ENCODE data around the gene FLOT1. TPM values are rescaled to one million over a fixed set of nuclear protein-coding genes. Genes with fewer than 3 reads are reported as not detected.

Gene FLOT1
- total RNA-seq, 1 donor from 2014 or later, result 77.6 TPM

DNA sequence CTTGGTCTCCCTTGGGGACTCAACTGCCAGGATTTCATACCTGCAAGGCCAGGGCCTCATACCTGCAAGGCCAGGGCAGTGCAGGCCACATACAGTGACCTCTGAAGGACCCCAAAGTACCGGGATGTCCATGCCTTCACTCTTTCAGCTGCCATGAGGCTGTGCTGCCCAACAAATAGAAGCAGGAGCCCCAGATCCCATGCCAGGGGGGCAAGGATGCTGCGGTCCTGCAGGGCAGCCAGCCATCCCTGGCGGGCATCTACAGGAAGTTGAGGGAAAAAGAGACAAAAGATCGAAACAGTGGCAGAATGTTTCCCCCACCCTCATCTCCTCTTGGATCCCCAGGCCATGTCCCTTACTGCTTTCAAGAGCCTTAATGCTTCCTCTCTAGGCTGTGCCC lies 52.5 kb downstream of the FLOT1 start:
- H3K27ac ChIP-seq (ENCODE audit: low read depth, low read length), result peak overlapping the region; percentile 86
- Mint-ChIP-seq H3K36me3 (ENCODE audit: low read depth, unreplicated experiment) (peaks cover 9% of the 10 kb centered on the region), H3K27me3 (ENCODE audit: low read depth, unreplicated experiment) (no peaks in the 10 kb centered on the region), H3K4me1 (ENCODE audit: low read depth, unreplicated experiment) (peaks cover 37% of the 10 kb centered on the region), H3K4me3 (ENCODE audit: unreplicated experiment) (peak overlapping the region; percentile 89), H3K27ac (ENCODE audit: unreplicated experiment) (peak overlapping the region; percentile 92), H3K9me3 (ENCODE audit: unreplicated experiment) (peaks cover 2% of the 10 kb centered on the region)
- no peak for TF ChIP-seq EZH2 (IDR thresholded peaks at IDR 0.05; ENCODE audit: insufficient read depth, low read length)
- TF ChIP-seq, protein P1, sequence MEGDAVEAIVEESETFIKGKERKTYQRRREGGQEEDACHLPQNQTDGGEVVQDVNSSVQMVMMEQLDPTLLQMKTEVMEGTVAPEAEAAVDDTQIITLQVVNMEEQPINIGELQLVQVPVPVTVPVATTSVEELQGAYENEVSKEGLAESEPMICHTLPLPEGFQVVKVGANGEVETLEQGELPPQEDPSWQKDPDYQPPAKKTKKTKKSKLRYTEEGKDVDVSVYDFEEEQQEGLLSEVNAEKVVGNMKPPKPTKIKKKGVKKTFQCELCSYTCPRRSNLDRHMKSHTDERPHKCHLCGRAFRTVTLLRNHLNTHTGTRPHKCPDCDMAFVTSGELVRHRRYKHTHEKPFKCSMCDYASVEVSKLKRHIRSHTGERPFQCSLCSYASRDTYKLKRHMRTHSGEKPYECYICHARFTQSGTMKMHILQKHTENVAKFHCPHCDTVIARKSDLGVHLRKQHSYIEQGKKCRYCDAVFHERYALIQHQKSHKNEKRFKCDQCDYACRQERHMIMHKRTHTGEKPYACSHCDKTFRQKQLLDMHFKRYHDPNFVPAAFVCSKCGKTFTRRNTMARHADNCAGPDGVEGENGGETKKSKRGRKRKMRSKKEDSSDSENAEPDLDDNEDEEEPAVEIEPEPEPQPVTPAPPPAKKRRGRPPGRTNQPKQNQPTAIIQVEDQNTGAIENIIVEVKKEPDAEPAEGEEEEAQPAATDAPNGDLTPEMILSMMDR (IDR thresholded peaks at IDR 0.05; ENCODE audit: insufficient read depth, low read depth, low read length), result no peak
- H4K20me1 ChIP-seq (ENCODE audit: insufficient read depth, low read length), result peaks cover 14% of the 10 kb centered on the region
- no peak overlapping the region for H2AFZ ChIP-seq (ENCODE audit: low read depth, low read length)
- H3K4me2 ChIP-seq (ENCODE audit: low read length), result peak overlapping the region; percentile 100
- FAIRE-seq (no peak), DNase-seq (ENCODE audit: low read depth) (no peak)
- peaks cover 50% of the 10 kb centered on the region for H3K79me2 ChIP-seq (ENCODE audit: insufficient read depth, low read length)
- no peaks in the 10 kb centered on the region for H3K36me3 ChIP-seq (ENCODE audit: insufficient read depth, low read length)
- H3K4me1 ChIP-seq (ENCODE audit: insufficient read depth, low read length), result peaks cover 35% of the 10 kb centered on the region
- peak overlapping the region; percentile 77 for H3K4me3 ChIP-seq (ENCODE audit: insufficient read depth, low read depth, low read length)
- no peaks in the 10 kb centered on the region for H3K9me3 ChIP-seq (ENCODE audit: insufficient read depth, low read depth, low read length)
- H3K9ac ChIP-seq (ENCODE audit: low read length), result peak overlapping the region; percentile 83
- H3K27me3 ChIP-seq (ENCODE audit: insufficient read depth, low read length), result no peaks in the 10 kb centered on the region

DNA sequence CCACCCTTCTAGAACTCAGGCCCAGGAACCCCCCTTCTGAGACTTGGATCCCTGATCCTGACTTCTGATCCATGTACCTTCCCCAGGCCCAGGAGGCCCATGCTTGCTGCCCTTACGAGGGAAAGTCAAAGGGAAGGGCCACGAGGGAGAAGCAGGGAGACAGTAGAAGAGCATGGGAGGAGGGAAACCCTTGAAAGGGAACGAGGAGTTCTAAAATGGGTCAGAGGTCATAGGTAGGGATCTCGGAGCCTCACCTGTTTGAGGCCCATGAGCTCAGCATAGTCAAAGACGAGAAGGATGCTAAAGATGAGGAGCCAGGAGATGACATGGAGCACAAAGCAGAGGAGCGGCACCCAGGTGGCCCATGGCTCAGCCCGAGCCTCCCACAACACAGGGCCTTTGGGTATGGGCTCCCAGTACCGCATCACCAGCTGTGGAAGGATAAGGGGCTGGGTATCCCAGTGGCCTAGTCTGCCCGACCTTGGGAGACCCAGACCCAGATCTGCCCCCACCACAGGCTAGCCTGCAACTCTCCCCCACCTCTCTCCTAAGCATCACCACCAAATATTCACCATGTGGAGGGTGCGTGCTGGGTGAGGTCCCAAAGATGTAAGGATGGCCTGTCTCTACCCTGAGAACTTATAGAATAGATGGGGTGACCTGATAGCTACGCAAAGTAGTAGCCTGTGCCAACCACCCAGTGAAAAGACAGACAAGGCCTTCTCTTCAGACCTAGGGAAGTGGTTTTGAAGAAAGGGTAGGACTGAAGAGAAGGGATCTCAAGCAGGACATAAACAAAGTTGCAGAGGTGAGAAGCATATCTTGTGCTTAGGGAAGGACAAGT lies 53.2 kb downstream of the FLOT1 start:
- H3K9ac ChIP-seq (ENCODE audit: low read length), result peak overlapping the region; percentile 98
- no peak overlapping the region for H3K27ac ChIP-seq (ENCODE audit: low read depth, low read length)
- H3K4me1 Mint-ChIP-seq (ENCODE audit: low read depth, unreplicated experiment), result peaks cover 36% of the 10 kb centered on the region

More for the DNA sequence above, 53.2 kb downstream of the FLOT1 start:
- Histone ChIP-seq H3K36me3 (ENCODE audit: insufficient read depth, low read length) (no peaks in the 10 kb centered on the region), H4K20me1 (ENCODE audit: insufficient read depth, low read length) (peaks cover 20% of the 10 kb centered on the region), H3K9me3 (ENCODE audit: insufficient read depth, low read depth, low read length) (no peaks in the 10 kb centered on the region), H3K4me1 (ENCODE audit: insufficient read depth, low read length) (peaks cover 38% of the 10 kb centered on the region), H3K27me3 (ENCODE audit: insufficient read depth, low read length) (no peaks in the 10 kb centered on the region), H3K79me2 (ENCODE audit: insufficient read depth, low read length) (peaks cover 58% of the 10 kb centered on the region), H2AFZ (ENCODE audit: low read depth, low read length) (no peak overlapping the region), H3K4me3 (ENCODE audit: insufficient read depth, low read depth, low read length) (peak overlapping the region; percentile 77), H3K4me2 (ENCODE audit: low read length) (peak overlapping the region; percentile 100)
- H3K36me3 Mint-ChIP-seq (ENCODE audit: low read depth, unreplicated experiment), result peaks cover 9% of the 10 kb centered on the region
- DNase-seq (ENCODE audit: low read depth) (no peak), FAIRE-seq (no peak)
- TF ChIP-seq, protein P1 (IDR thresholded peaks at IDR 0.05; ENCODE audit: insufficient read depth, low read depth, low read length), result no peak
- no peak for TF ChIP-seq EZH2 (IDR thresholded peaks at IDR 0.05; ENCODE audit: insufficient read depth, low read length)
- H3K4me3 Mint-ChIP-seq (ENCODE audit: unreplicated experiment), result peak overlapping the region; percentile 89
- H3K9me3 Mint-ChIP-seq (ENCODE audit: unreplicated experiment), result peaks cover 2% of the 10 kb centered on the region
- H3K27me3 Mint-ChIP-seq (ENCODE audit: low read depth, unreplicated experiment), result no peaks in the 10 kb centered on the region
- peak overlapping the region; percentile 64 for H3K27ac Mint-ChIP-seq (ENCODE audit: unreplicated experiment)
